ENCODE data around the gene DLG1. TPM values are rescaled to one million over a fixed set of nuclear protein-coding genes. Genes with fewer than 3 reads are reported as not detected.

The DLG1 gene
- total RNA-seq, 1 experiment from 2014 or later: 89.8 TPM

- DNase-seq (ENCODE audit: low read depth, low spot score) (no peak), ATAC-seq (no peak)
- RAD21 ChIA-PET (ENCODE audit: low non-redundant PET in 1 of 2, low total read pairs in 2 of 2, uncharacterized antibody in 2 of 2, unreplicated experiment in 2 of 2): no interaction called here
- no peaks in the 10 kb centered on the region for H3K36me3 ChIP-seq (ENCODE audit: control insufficient read depth in 1 of 2, insufficient read depth in 2 of 2, low read length in 2 of 2)
- POLR2A ChIA-PET: no interaction called here
- no peak overlapping the region for H3K4me2 ChIP-seq (ENCODE audit: low read length)
- no peaks in the 10 kb centered on the region for H3K9me2 ChIP-seq (ENCODE audit: insufficient read depth)
- H3K79me2 ChIP-seq (ENCODE audit: insufficient read depth, low read length): no peaks in the 10 kb centered on the region
- H3K27me3 ChIP-seq (ENCODE audit: insufficient read depth, low read length): no peaks in the 10 kb centered on the region
- intact Hi-C loops (cut with micrococcal nuclease): no loop called here
- no peak overlapping the region for H2AFZ ChIP-seq (ENCODE audit: low read depth, low read length, poor library complexity, severe bottlenecking)
- H3K9ac ChIP-seq (ENCODE audit: low read length): no peak overlapping the region
- no peaks in the 10 kb centered on the region for H3K4me1 ChIP-seq (ENCODE audit: control insufficient read depth in 1 of 2, insufficient read depth in 2 of 2, low read length in 2 of 2)
- TF ChIP-seq POLR2A (IDR thresholded peaks at IDR 0.05; ENCODE audit: borderline replicate concordance, extremely low read depth, insufficient read depth, insufficient read length) (no peak), ZFX (IDR thresholded peaks at IDR 0.05) (no peak), CBX3 (IDR thresholded peaks at IDR 0.05; ENCODE audit: low read depth) (no peak), REST (IDR thresholded peaks at IDR 0.05; ENCODE audit: low read depth) (no peak), FOSL1 (IDR thresholded peaks at IDR 0.05; ENCODE audit: low read depth) (no peak)
- H4K20me1 ChIP-seq (ENCODE audit: insufficient read depth): no peaks in the 10 kb centered on the region
- no peak overlapping the region for H3K4me3 ChIP-seq (replicated peaks in 1 of 2; ENCODE audit: low read depth in 1 of 2, low read length in 2 of 2)
- CTCF ChIA-PET: no interaction called here
- BruUV-seq (replicated peaks): no TSS peak
- H3K27ac ChIP-seq (ENCODE audit: low read depth, low read length): no peak overlapping the region
- H3K9me3 ChIP-seq (ENCODE audit: control insufficient read depth in 1 of 2, insufficient read depth in 1 of 2, low read depth in 1 of 2, low read length in 2 of 2): no peaks in the 10 kb centered on the region
These were observed 49.6 kb upstream of the DLG1 start for GRCh38 chr3:197348014-197348413.

GRCh38 chr3:197345390-197345789 is 47.0 kb upstream of the DLG1 start:
- no peaks in the 10 kb centered on the region for H3K4me1 ChIP-seq (ENCODE audit: control insufficient read depth in 1 of 2, insufficient read depth in 2 of 2, low read length in 2 of 2)
- CTCF ChIA-PET: no interaction called here
- H3K36me3 ChIP-seq (ENCODE audit: control insufficient read depth in 1 of 2, insufficient read depth in 2 of 2, low read length in 2 of 2): no peaks in the 10 kb centered on the region
- no TSS peak for BruUV-seq (replicated peaks)
- no peak overlapping the region for H3K27ac ChIP-seq (ENCODE audit: low read depth, low read length)
- no peak for DNase-seq (ENCODE audit: low read depth, low spot score)
- POLR2A ChIA-PET: no interaction called here
- no peak overlapping the region for H2AFZ ChIP-seq (ENCODE audit: low read depth, low read length, poor library complexity, severe bottlenecking)
- H3K27me3 ChIP-seq (ENCODE audit: insufficient read depth, low read length): no peaks in the 10 kb centered on the region
- no peak overlapping the region for H3K9ac ChIP-seq (ENCODE audit: low read length)
- H3K9me3 ChIP-seq (ENCODE audit: control insufficient read depth in 1 of 2, insufficient read depth in 1 of 2, low read depth in 1 of 2, low read length in 2 of 2): no peaks in the 10 kb centered on the region
- no peaks in the 10 kb centered on the region for H3K79me2 ChIP-seq (ENCODE audit: insufficient read depth, low read length)
- TF ChIP-seq ELF1 (IDR thresholded peaks at IDR 0.05; ENCODE audit: borderline replicate concordance, low read depth): no peak
- no peak for ATAC-seq
- intact Hi-C loops (cut with micrococcal nuclease): no loop called here
- H4K20me1 ChIP-seq (ENCODE audit: insufficient read depth): no peaks in the 10 kb centered on the region
- H3K9me2 ChIP-seq (ENCODE audit: insufficient read depth): no peaks in the 10 kb centered on the region
- no peak overlapping the region for H3K4me3 ChIP-seq (replicated peaks in 1 of 2; ENCODE audit: low read depth in 1 of 2, low read length in 2 of 2)
- H3K4me2 ChIP-seq (ENCODE audit: low read length): no peak overlapping the region
- RAD21 ChIA-PET (ENCODE audit: low non-redundant PET in 1 of 2, low total read pairs in 2 of 2, uncharacterized antibody in 2 of 2, unreplicated experiment in 2 of 2): no interaction called here

Measured in HCT116 (cell line).